ENCODE measurements around the gene EXOSC6. TPM values are rescaled to one million over a fixed set of nuclear protein-coding genes. Genes with fewer than 3 reads are reported as not detected.
"Not testable (repeated sequence)": the region's sequence is repeated elsewhere in the genome, so short reads cannot be mapped to it uniquely, and the experiment has no call there.

Gene EXOSC6
- polyA plus RNA-seq, 3 donors = 1.7 to 6.4 (median 4.1) TPM

DNA sequence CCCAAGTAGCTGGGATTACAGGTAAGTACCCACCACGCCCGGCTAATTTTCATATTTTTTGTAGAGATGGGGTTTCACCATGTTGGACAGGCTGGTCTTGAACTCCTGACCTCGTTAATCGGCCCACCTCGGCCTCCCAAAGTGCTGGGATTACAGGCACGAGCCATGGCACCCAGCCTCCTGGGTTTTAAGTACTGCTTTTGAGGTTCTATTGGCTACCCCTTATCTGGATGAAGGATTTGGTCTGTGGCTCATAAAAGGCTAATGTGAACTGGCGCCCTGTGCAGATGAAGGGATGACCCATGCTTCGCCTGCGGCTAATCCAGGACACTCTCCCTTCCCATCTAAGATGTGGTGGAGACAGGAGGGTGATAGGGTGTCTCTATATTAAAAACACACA, 52.6 kb downstream of the EXOSC6 start:
- H3K27me3 ChIP-seq (ENCODE audit: control insufficient read depth in 2 of 2, insufficient read depth in 2 of 2, low read length in 2 of 2); H3K27ac ChIP-seq (ENCODE audit: low read depth in 1 of 2, low read length in 2 of 2); DNase-seq; H3K9ac ChIP-seq (ENCODE audit: insufficient read depth, low read length, poor library complexity, severe bottlenecking); H3K27ac Mint-ChIP-seq; H3K36me3 ChIP-seq (replicated peaks in 1 of 2; ENCODE audit: control insufficient read depth in 1 of 2, insufficient read depth in 2 of 2, low read length in 2 of 2); H2AFZ ChIP-seq (ENCODE audit: insufficient read depth, low read depth, low read length, poor library complexity, severe bottlenecking); H3K79me2 ChIP-seq (ENCODE audit: insufficient read depth, low read length); H3K4me1 ChIP-seq (ENCODE audit: control insufficient read depth in 1 of 2, insufficient read depth in 2 of 2, low read length in 2 of 2); intact Hi-C loops (cut with micrococcal nuclease); H3K4me3 ChIP-seq (replicated peaks in 1 of 3; ENCODE audit: low read depth in 2 of 3, low read length in 3 of 3); H3K4me1 Mint-ChIP-seq; H3K4me3 Mint-ChIP-seq; H3K9me3 ChIP-seq (replicated peaks in 1 of 2; ENCODE audit: control insufficient read depth in 1 of 2, insufficient read depth in 1 of 2, low read length in 2 of 2); H4K20me1 ChIP-seq (ENCODE audit: insufficient read depth, low read length); H3K36me3 Mint-ChIP-seq; H3K9me3 Mint-ChIP-seq; H3K4me2 ChIP-seq (replicated peaks; ENCODE audit: extremely low read depth, low read length, poor library complexity, severe bottlenecking): not testable (repeated sequence)
- peaks cover 8 to 14% (median 14%) of the 10 kb centered on the region in 3 donors for H3K27me3 Mint-ChIP-seq (ENCODE audit: low read depth in 3 of 3)
- 97% methylated on average over 3 of the region's 9 CpGs for WGBS (ENCODE audit: insufficient coverage)

DNA sequence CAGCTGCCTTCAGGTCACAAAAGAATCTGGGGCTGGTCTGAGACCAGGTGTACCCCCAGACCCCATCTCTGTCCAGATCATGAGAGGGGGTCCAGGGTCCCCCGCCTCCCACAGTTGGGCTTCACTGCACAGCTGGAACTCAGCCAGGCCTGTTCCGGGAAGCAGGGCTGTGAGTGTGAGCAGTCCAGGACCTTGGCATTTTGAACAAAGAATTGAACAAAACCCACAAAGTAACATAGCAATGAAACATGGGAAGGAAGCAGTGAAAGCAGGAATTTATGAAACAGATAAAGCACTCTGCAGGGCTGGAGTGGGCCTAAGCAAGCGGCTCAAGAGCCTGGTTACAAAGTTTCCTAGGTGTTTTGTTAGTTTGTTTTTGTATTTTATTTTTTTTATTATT, 53.1 kb downstream of the EXOSC6 start:
- H3K79me2 ChIP-seq (ENCODE audit: insufficient read depth, low read length); H3K4me3 ChIP-seq (replicated peaks in 1 of 3; ENCODE audit: low read depth in 2 of 3, low read length in 3 of 3); H3K9me3 Mint-ChIP-seq; H3K27me3 ChIP-seq (ENCODE audit: control insufficient read depth in 2 of 2, insufficient read depth in 2 of 2, low read length in 2 of 2); H3K9ac ChIP-seq (ENCODE audit: insufficient read depth, low read length, poor library complexity, severe bottlenecking); H3K4me2 ChIP-seq (replicated peaks; ENCODE audit: extremely low read depth, low read length, poor library complexity, severe bottlenecking); H3K36me3 Mint-ChIP-seq; H4K20me1 ChIP-seq (ENCODE audit: insufficient read depth, low read length); H3K27ac Mint-ChIP-seq; H3K4me1 ChIP-seq (ENCODE audit: control insufficient read depth in 1 of 2, insufficient read depth in 2 of 2, low read length in 2 of 2); H3K4me3 Mint-ChIP-seq; intact Hi-C loops (cut with micrococcal nuclease); H3K4me1 Mint-ChIP-seq; H3K36me3 ChIP-seq (replicated peaks in 1 of 2; ENCODE audit: control insufficient read depth in 1 of 2, insufficient read depth in 2 of 2, low read length in 2 of 2); H3K27ac ChIP-seq (ENCODE audit: low read depth in 1 of 2, low read length in 2 of 2); H2AFZ ChIP-seq (ENCODE audit: insufficient read depth, low read depth, low read length, poor library complexity, severe bottlenecking); H3K9me3 ChIP-seq (replicated peaks in 1 of 2; ENCODE audit: control insufficient read depth in 1 of 2, insufficient read depth in 1 of 2, low read length in 2 of 2); DNase-seq: not testable (repeated sequence)
- WGBS (ENCODE audit: insufficient coverage) = 83% methylated on average over 1 of the region's 3 CpGs
- H3K27me3 Mint-ChIP-seq (ENCODE audit: low read depth in 3 of 3) = peaks cover 8 to 14% (median 14%) of the 10 kb centered on the region in 3 donors

DNA sequence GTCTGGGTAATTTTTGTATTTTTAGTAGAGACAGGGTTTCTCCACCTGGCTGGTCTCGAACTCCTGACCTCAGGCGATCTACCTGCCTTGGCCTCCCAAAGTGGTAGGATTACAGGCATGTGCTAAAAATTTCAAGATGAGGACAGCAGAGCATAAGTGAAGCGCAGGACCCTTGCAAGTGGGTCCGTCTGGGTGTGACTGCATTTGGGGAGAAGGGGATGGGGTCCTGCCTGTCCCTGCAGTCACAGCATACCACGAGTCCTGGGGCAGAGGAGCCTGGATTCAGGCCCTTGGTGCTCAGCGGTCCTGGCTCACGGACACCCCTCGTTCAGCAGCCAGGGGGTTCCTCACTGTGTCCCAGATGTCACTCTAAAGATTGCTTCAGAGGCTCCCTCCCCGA, 53.5 kb downstream of the EXOSC6 start:
- H3K36me3 Mint-ChIP-seq; H3K4me1 Mint-ChIP-seq; H3K4me3 ChIP-seq (replicated peaks in 1 of 3; ENCODE audit: low read depth in 2 of 3, low read length in 3 of 3); H3K9me3 ChIP-seq (replicated peaks in 1 of 2; ENCODE audit: control insufficient read depth in 1 of 2, insufficient read depth in 1 of 2, low read length in 2 of 2); H3K79me2 ChIP-seq (ENCODE audit: insufficient read depth, low read length); H3K9ac ChIP-seq (ENCODE audit: insufficient read depth, low read length, poor library complexity, severe bottlenecking); H3K27ac Mint-ChIP-seq; H3K27ac ChIP-seq (ENCODE audit: low read depth in 1 of 2, low read length in 2 of 2); H3K9me3 Mint-ChIP-seq; H3K4me1 ChIP-seq (ENCODE audit: control insufficient read depth in 1 of 2, insufficient read depth in 2 of 2, low read length in 2 of 2); H3K36me3 ChIP-seq (replicated peaks in 1 of 2; ENCODE audit: control insufficient read depth in 1 of 2, insufficient read depth in 2 of 2, low read length in 2 of 2); H3K27me3 ChIP-seq (ENCODE audit: control insufficient read depth in 2 of 2, insufficient read depth in 2 of 2, low read length in 2 of 2); H2AFZ ChIP-seq (ENCODE audit: insufficient read depth, low read depth, low read length, poor library complexity, severe bottlenecking); DNase-seq; H3K4me2 ChIP-seq (replicated peaks; ENCODE audit: extremely low read depth, low read length, poor library complexity, severe bottlenecking); H3K4me3 Mint-ChIP-seq; H4K20me1 ChIP-seq (ENCODE audit: insufficient read depth, low read length); intact Hi-C loops (cut with micrococcal nuclease): not testable (repeated sequence)
- peaks cover 8 to 14% (median 14%) of the 10 kb centered on the region in 3 donors for H3K27me3 Mint-ChIP-seq (ENCODE audit: low read depth in 3 of 3)
- WGBS (ENCODE audit: insufficient coverage) = 72% methylated on average over 8 of the region's 9 CpGs

DNA sequence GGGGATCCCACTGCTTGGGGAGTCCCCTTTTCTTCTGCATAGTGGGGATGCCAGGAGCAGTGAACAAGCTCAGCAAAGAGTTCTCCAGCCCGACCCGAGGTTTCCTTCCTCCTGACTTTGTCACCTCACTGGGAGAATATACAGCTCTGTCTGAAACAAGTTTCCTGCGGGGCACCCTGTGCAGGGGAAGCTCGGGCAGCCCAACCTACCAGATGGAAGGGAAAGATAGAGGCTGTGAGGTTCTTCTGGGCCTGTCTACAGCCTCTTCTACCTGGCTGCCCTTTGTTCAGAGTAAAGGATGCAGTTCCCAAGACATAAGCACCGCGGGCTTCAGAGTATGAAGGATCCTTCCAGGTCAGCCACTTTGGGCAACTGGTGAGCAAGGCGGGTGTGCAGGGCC, 54.1 kb downstream of the EXOSC6 start:
- H4K20me1 ChIP-seq (ENCODE audit: insufficient read depth, low read length); H3K4me1 ChIP-seq (ENCODE audit: control insufficient read depth in 1 of 2, insufficient read depth in 2 of 2, low read length in 2 of 2); H3K4me2 ChIP-seq (replicated peaks; ENCODE audit: extremely low read depth, low read length, poor library complexity, severe bottlenecking); H3K79me2 ChIP-seq (ENCODE audit: insufficient read depth, low read length); DNase-seq; H3K36me3 Mint-ChIP-seq; H3K9ac ChIP-seq (ENCODE audit: insufficient read depth, low read length, poor library complexity, severe bottlenecking); H3K9me3 ChIP-seq (replicated peaks in 1 of 2; ENCODE audit: control insufficient read depth in 1 of 2, insufficient read depth in 1 of 2, low read length in 2 of 2); H2AFZ ChIP-seq (ENCODE audit: insufficient read depth, low read depth, low read length, poor library complexity, severe bottlenecking); H3K27ac Mint-ChIP-seq; H3K4me3 ChIP-seq (replicated peaks in 1 of 3; ENCODE audit: low read depth in 2 of 3, low read length in 3 of 3); H3K27ac ChIP-seq (ENCODE audit: low read depth in 1 of 2, low read length in 2 of 2); intact Hi-C loops (cut with micrococcal nuclease); H3K27me3 ChIP-seq (ENCODE audit: control insufficient read depth in 2 of 2, insufficient read depth in 2 of 2, low read length in 2 of 2); H3K4me3 Mint-ChIP-seq; H3K9me3 Mint-ChIP-seq; H3K4me1 Mint-ChIP-seq; H3K36me3 ChIP-seq (replicated peaks in 1 of 2; ENCODE audit: control insufficient read depth in 1 of 2, insufficient read depth in 2 of 2, low read length in 2 of 2): not testable (repeated sequence)
- peaks cover 8 to 14% (median 14%) of the 10 kb centered on the region in 3 donors for H3K27me3 Mint-ChIP-seq (ENCODE audit: low read depth in 3 of 3)
- 3% methylated on average over 4 of the region's 7 CpGs for WGBS (ENCODE audit: insufficient coverage)
